GM21447 (cell line): Measurements from ENCODE around the gene RTRAF.

ENCODE experiments used
- ATAC-seq: cut with Tn5 transposase; IDR thresholded peaks from one replicate; pipeline ENCODE4 v1.9.1; 2021; ENCODE audit not compliant: unreplicated experiment

Gene RTRAF

GRCh38 chr14:52020161-52020714 lies 30.9 kb downstream of the RTRAF start:
- ATAC-seq, result no peak

- ATAC-seq, result no peak
Measured at GRCh38 chr14:52020866-52021717, 31.7 kb downstream of the RTRAF start.

GRCh38 chr14:52021957-52022600 lies 32.7 kb downstream of the RTRAF start:
- ATAC-seq, result peak; percentile 74

- no peak for ATAC-seq
Measured at GRCh38 chr14:52023518-52023917, 34.2 kb downstream of the RTRAF start.

- ATAC-seq, result no peak
Measured at GRCh38 chr14:52025310-52025709, 36.0 kb downstream of the RTRAF start.

- ATAC-seq, result no peak
Measured at GRCh38 chr14:52026017-52026660, 36.8 kb downstream of the RTRAF start.

GRCh38 chr14:52026901-52027300 lies 37.6 kb downstream of the RTRAF start:
- ATAC-seq, result no peak

GRCh38 chr14:52029881-52030280 lies 40.5 kb downstream of the RTRAF start:
- no peak for ATAC-seq

GRCh38 chr14:52031781-52032180 lies 42.4 kb downstream of the RTRAF start:
- no peak for ATAC-seq

GRCh38 chr14:52032204-52032801 lies 43.0 kb downstream of the RTRAF start:
- ATAC-seq, result no peak

- ATAC-seq, result no peak
Measured at GRCh38 chr14:52033101-52033642, 43.8 kb downstream of the RTRAF start.

GRCh38 chr14:52039124-52039815 lies 49.9 kb downstream of the RTRAF start:
- no peak for ATAC-seq

- ATAC-seq, result no peak
Measured at GRCh38 chr14:52040598-52040997, 51.3 kb downstream of the RTRAF start.

- no peak for ATAC-seq
Measured at GRCh38 chr14:52042371-52043289, 53.3 kb downstream of the RTRAF start.

GRCh38 chr14:52043690-52044089 lies 54.3 kb downstream of the RTRAF start:
- no peak for ATAC-seq

GRCh38 chr14:52044791-52045522 lies 55.6 kb downstream of the RTRAF start:
- ATAC-seq, result no peak

GRCh38 chr14:52046376-52046917 lies 57.1 kb downstream of the RTRAF start:
- no peak for ATAC-seq

GRCh38 chr14:52048116-52048515 lies 58.8 kb downstream of the RTRAF start:
- ATAC-seq, result no peak
